GM21360 (cell line): ENCODE results near the gene MRM2.

Experiments used
- ATAC-seq: cut with Tn5 transposase; IDR thresholded peaks from one replicate; pipeline ENCODE4 v1.9.1; 2021; ENCODE audit warnings: mild to moderate bottlenecking, moderate library complexity; ENCODE audit not compliant: unreplicated experiment

The MRM2 gene

DNA sequence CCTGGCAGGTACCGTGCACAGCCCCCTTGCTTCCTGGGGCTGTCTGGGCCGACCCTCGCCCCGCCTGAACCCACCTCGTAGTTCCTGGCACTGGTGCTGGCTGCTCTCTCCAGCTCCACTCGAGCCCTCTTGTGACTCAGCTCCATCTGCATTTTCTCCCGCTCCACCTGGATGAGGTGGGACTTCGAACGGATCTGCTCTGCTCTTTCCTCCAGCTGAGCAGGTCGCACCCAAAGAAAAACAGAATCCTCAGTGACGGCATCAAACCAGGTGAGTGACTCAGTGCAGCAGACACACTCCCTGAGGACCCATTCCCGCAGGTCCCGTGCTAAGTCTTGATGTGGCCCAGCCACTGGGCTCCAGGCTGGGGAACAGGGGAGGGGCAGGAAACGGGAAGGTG, 16.7 kb downstream of the MRM2 start:
- ATAC-seq = no peak

DNA sequence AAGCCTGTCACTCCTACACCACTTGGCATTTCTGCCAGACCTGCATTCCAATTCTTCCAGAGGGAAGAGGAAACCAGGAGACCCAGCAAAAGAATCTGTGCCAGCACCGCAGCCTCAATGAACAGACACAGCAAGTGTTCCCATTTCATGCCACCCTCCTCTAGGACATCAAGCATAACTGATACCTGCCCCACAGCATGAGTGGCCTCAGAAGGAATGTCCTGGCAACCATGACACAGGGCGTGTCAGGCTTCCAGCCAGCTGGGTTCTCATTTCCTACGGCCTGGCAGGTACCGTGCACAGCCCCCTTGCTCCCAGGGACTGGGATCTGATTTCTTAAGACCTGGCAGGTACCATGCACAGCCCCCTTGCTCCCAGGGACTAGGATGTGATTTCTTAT, 17.1 kb downstream of the MRM2 start:
- no peak for ATAC-seq

DNA sequence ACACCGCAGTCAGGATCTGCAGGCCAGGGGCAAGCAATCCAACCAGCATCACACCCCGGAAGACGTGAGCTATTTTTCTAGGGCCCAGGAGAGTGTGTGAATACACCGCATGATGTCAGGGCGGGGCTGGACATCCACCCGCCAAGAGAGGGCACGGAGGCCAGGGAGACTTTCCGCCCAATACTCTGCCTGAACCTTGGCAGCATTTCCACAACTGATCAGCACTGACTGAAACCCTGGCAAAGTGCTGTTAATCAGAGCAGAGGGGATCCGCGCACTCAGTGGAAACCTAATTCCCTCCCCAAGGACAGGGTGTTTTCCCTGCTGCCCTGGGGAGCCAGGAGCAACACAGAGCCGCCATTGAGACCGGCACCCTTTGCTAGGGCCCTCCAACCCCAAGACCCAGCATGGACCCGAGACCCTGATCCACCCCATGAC, 17.5 kb downstream of the MRM2 start:
- no peak for ATAC-seq

DNA sequence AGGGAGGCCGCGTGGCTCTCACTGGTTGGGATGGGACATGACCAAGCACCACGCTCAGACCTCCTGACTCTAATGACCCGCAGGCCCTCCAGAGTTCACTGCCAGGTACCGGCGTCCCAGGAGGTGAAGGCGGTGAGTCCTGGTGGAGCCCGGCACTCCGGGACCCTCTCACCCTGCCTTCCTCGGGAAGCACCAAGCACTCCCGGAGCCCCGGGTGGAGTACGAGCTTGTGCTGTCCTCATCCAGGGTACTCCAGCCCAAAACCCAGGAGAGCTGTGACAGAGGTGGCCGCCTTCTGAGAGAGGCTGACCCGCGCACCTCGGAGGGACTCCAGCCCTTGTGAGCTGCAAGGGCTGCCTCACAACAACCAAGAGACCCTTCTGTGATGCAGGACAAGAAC, 18.7 kb downstream of the MRM2 start:
- ATAC-seq = no peak

DNA sequence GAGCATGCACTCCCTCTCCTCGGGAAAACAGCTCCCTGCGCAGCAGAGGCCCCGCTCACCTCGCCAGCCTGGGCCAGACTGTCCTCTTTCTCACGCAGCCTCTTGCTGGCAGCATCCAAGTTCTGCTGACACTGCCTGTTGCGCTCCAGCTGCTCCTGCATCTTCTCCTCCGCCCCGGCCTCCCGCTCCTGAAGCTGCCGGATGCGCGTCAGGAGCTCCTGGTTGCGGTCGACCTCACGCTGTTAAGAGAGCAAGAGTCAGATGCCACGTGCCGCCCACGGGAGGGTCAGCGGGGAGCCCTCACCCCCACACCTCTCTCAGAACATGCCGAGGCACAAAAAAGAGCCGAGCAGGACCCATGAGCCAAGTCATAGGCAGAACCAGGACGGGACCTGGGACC, 19.5 kb downstream of the MRM2 start:
- ATAC-seq = no peak

DNA sequence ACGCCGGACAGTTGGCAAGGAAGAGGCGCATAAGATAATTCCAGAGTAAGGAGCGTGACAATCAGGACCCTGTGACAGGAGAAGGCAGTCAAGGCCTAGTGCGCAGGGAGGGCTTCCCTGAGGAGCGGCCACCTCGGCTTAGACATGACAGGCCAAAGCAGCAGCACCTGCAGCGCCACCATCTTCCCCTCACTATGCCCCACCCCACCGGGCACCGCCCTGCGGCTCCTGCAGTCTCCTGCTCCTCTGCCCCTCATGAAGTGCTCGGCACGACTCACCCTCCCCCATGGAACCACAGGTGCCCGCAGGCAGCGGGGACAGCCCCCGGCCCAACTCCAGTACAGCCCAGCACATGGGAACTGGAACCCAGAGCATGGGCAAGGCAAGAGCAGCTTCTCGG, 21.1 kb downstream of the MRM2 start:
- no peak for ATAC-seq

DNA sequence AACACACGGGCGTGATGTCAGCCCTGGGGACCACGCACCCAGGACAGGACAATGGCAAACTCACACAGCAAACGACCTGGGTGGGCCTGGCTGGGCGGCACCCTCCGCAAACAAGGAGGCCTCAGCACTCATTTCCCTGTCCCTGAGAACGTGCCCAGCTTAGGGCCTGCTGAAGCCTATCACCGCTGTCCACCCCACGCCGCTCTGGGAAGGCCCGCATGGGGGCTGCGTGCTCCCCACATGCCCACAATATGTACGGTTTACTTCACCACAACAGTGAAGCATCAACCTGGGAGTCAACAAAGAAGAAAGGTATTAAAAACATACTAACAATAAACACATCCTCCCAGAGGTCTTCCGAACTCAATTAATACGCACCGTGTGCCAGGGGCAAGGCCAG, 21.5 kb downstream of the MRM2 start:
- no peak for ATAC-seq

DNA sequence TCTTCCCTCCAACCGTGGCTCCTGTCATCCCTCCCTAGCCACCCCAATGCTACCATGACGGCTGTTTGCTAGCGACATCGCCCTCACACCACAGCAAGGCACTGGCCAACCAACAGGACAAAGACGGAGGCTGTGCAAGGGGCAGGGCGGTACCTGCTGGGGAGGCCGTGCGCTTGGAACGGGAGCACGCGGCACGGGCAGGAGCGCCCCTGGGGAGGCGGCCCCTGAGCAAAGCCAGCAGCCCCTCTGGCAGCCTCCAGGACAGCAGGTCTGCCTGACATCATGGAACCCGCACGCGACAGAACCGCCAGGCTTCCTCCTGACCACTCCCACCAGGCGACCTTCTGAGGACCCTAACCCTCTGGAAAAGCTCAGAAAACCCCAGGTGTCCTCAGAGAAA, 22.0 kb downstream of the MRM2 start:
- ATAC-seq = no peak

DNA sequence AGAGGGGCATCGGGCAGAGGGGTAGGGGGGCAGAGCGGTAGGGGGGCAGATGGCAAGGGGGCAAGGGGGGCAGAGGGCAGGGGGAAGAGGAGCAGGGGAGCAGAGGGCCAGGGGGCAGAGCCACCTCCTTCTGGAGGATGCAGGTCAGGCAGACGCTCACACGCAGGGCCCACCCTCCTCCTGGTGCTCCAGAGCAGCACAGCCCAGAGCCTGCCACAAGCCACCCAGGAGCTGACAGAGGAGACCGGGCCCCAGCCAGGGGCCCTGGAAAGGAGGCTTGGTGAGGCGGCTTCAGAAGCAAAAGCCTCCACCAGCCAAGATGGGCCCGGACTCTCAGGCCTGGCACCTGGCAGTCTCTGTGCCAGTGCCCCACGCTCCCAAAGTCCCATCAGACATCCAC, 22.4 kb downstream of the MRM2 start:
- ATAC-seq = no peak

DNA sequence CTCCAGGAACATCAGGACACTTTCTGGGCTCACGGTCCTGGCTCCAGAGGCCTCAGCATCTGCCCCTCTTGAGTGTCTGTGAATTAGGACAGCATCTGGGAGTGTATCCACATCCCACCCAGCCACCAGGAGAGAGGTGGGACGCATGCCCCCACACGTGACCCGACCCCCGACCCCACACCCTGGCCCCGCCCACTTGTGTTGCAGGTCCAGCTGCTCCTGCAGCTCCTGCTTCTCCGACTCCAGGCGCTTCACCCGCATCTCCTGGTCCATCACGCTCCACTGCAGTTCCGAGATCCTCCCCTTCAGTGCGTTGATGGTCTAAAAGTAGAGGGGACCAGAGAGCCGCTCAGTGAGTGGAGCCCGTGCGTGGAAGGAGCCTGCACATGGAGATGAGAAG, 22.9 kb downstream of the MRM2 start:
- ATAC-seq = no peak

DNA sequence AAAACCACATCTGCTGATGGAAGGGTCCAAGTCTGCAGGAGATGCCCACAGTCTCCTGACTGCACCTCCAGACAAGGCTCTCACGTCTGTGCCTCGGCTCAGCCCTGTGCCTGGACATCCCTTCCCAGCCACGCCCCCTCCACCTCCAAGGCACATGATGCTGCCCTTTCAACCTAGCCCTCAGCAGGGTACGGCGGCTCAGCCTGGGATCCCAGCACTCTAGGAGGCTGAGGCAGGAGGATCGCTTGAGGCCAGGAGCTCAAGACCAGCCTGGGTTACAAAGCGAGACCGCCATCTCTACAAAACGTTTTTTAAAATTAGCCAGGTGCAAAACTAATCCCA, 23.6 kb downstream of the MRM2 start:
- no peak for ATAC-seq

DNA sequence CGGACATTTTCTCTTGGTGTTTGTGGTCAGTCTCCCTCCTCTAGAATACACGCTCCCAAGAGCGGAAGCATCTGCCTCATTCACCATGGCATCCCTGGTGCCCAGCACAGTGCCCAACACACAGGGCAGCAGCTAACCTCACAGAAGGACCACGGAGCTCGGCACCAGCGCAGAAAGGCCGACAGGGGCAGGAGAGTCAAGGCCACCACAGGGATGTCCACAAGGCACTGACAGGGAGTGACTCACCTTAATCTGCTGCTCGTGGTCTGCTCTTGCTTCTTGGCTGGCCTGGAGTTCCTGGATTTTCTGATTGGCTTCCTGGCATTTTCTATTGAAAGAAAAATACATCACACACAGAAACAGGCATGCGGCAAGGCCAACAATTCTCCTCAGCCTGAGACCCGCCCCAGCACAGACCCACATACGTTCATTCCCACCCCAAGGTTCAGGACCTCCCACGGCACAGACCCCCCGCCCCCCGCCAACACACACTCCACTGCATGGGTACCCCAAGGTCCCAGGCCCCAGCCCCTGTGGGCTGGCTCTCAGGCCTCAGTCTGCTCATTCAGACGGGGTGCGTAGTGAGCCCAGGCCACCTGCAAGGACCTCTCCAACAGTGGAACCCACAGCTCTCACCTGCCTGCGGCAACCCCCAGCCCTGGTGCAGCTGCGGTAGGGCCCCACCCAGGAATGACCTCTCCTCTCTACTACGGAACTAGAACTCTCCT, 24.1 kb downstream of the MRM2 start:
- ATAC-seq = no peak

DNA sequence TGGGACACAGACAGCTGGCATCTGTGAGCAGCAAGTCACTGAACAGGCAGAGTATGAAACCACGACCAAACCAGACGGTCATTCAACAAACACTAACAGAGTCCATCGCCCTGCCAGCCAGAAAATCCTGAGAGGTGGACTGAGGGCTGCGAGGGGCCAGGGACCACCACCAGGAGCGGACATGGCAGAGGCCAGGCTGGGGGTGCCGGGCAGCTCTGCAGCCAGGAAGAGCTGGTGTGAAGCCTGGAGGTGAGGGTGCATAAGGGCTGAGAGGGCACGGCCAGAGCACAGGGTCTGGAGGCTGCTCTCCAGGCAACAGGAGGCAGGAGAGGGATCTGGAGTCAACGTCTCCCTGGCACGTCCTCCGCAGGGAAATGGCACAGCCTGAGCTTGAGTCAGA, 24.8 kb downstream of the MRM2 start:
- no peak for ATAC-seq

DNA sequence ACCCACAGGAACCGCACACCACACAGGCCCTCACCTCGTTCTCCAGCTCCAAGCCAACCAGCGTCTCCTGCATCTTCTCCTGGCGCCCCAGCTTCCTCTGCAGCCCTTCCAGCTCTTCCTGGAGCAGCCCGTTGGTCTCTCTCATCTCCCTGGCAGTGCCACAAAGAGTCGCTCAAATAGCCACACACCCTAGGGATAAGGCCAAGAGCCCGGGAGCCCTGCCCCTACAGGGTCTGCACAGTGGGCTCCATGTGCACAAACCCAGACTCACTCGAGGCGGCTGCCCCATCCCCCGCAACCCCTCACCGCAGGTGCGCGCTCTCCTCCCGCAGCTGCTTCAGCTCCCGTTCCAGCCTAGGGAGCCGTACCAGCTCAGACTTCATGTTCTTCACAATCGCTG, 26.2 kb downstream of the MRM2 start:
- no peak for ATAC-seq

DNA sequence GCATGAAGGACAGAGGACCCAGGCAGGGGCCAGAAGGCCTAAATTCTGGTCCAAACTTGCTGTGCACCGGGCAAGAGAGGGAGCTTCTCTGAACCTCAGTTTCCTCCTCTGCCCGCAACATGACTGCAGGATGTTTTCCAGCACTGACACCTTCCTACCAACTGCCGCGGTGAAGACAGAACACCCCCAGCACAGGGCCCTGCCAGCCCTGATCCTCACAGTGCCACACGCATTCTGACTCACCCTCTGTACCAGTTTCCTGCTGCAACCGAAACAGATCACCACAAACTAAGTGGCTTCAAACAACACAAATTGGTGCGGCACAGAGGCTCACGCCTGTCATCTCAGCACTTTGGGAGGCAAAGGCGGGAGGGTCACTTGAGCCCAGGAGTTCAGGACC, 27.4 kb downstream of the MRM2 start:
- ATAC-seq = no peak

DNA sequence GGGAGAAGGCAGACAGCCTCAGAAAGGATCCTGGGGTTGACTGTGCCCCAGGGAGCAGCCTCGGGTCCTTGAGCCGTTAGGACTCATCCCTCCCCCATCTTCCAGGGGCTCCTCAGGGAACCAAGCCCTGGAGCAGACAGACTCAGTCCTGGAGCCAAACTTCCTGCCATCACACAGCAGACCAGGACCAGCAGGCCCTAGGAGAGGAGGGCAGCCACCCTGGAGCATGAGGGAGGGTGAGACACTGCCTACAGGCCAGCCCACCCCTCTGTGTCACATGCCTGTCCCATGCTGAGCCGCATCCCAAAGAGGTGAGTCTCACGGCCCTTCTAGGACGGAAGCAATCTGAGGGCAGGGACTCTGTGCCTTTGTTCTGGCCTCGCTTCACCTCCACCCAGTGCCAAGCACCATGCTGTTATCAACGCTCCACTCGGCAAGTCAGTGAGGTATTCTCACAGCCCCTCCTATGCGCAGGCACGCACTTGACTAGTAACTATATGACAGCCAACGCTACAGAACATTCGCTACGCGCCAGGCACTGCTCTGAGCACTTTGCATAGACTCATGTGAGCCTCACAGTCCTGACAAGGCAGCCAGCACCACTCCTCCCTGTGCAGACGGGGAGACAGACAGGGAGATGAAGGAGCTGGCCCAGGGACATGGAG, 28.3 kb downstream of the MRM2 start:
- no peak for ATAC-seq

DNA sequence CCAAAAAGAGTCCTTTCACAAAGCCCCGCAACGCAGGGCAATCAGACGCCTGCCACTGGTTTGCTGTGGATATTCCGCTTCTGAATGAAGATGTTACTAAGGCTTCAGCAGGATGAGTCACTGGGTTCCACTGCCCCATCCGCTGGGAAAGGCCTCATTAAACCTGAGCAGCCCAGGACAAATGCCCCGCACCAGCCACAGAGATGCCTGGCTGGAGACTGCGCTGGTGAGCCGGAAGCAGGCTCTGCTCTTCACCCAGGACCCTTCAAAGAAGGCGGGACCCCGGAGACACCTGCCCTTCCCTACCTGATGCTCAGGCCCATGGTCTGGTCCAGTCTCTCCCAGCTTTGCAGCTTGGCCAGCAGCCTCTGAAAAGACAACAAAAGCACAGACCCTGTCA, 29.1 kb downstream of the MRM2 start:
- ATAC-seq = no peak

DNA sequence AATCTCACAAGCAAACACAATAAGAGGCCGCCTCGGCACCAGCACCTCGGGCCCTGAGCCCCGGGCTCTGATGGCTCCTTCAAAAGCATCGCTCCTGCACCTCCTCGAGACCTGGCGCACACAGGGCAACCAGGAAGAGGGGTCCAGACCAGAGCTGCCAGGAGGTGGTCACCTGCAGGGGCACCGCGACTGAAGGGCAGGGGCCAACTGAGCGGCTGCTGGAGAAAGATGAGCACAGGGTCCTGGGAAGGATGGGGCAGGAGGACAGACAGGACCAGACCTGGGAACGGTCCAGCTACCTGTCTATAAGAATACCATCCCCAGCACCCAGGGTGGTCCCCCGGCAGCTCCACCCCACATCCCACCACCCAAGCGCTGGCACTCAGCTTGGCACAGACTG, 30.1 kb downstream of the MRM2 start:
- no peak for ATAC-seq

DNA sequence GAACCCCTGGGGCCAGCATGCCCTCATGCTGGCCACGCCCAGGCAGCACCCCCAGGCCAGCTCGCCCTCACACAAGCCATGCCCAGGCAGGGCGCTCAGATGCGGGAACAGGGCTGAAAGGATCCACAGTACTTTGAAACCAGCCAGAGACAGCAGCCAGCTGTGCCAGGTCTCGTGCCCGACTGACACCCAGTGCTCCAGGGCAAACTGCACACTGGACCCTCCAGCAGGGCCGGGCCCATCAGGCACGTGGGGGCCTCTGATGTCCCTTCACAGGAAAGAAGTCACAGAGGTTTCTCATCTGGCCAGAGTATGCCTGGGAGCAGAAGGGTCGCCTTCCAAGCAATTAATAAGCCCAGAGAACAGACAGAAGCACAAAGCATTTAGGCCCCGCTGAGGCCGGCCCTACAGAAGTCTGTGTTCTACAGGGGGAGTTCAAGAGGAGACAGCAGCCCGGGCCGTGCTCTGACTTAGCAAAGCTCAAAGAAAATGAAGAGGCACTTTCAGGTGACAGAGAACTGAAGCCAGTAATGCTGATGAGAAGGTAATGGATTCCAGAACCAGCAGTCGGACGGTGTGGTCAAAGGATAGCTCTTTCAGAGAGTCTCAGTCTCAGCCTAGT, 30.6 kb downstream of the MRM2 start:
- ATAC-seq = no peak

DNA sequence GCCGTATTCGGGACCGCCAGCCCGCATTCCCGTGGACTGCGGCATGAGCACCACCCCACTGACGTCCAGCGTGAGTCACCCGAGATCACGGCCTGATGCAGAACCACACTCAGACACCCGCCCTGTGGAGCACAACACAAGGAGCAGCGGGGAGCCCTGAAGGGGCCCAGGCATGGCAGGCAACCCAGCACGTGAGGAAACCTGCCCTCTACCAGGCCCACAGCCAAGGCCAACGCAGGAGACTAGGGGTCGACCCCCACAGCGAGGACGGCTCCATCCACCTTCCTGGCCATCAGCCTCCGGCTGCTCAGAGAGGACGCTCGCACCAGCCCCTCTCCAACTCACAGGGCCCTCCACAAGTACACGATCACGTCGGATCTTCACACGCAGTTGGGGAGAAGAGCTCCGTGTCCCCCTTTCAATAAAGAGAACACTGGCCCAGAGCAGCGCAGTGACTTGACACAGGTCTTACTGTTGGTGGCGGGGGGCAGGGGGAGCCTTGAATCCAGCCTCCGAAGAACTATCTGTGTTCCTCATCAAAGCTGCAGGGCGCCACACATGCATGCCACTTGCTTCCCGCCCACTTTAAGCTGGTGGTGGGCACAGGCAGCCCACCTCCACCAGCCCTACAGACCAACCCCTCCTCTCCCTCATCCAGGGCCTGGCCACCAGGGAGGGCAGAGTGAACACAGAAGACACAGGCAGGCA, 31.3 kb downstream of the MRM2 start:
- ATAC-seq = no peak

DNA sequence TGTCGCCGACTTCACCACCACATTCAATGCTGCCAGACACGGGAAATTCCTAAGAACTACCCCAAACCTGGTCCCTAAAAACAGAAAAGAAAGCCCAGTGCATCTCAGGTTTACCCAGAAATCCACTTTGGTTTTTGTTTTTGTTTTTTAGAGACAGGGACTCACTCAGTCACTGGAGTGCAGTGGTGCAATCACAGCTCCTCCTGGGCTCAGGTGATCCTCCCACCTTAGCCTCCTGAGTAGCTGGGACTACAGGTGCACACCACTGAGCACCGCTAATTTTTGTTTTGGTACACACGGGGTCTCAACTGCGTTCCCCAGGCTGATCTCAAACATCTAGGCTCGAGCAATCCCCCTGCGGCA, 32.1 kb downstream of the MRM2 start:
- no peak for ATAC-seq
